GM03348 (cell line): ENCODE results near the gene TWIST1.
A peak's percentile ranks its signal among the peaks of the same experiment; 100 is the strongest.

Source experiments
- DNase-seq: peaks from one replicate; pipeline ENCODE4 v3.0.0; 2012; ENCODE audit warnings: low spot score

TWIST1 gene

GRCh38 chr7:19117091-19117869 is at the start of gene TWIST1:
TWIST1 (minus strand) TSS chr7:19117636; CDS start chr7:19117321, 315 bp downstream.
- DNase-seq, result peak; percentile 93

- no peak for DNase-seq
These were observed 44.2 kb upstream of the TWIST1 start for GRCh38 chr7:19161671-19162070.

GRCh38 chr7:19146699-19147098 is 29.3 kb upstream of the TWIST1 start:
- peak; percentile 16 for DNase-seq

GRCh38 chr7:19145434-19146115 is 28.1 kb upstream of the TWIST1 start:
- DNase-seq, result no peak

GRCh38 chr7:19144661-19145433 is 27.4 kb upstream of the TWIST1 start, which contains the start of gene FERD3L:
FERD3L (minus strand) TSS chr7:19145421; CDS start chr7:19145362, 59 bp downstream.
- peak; percentile 18 for DNase-seq

GRCh38 chr7:19143881-19144574 is 26.6 kb upstream of the TWIST1 start:
- peak; percentile 32 for DNase-seq

- DNase-seq, result no peak
These were observed 22.4 kb upstream of the TWIST1 start for GRCh38 chr7:19139706-19140327.

GRCh38 chr7:19133886-19134285 is 16.4 kb upstream of the TWIST1 start:
- DNase-seq, result peak; percentile 29

GRCh38 chr7:19133390-19133789 is 16.0 kb upstream of the TWIST1 start:
- no peak for DNase-seq

- DNase-seq, result no peak
These were observed 11.4 kb upstream of the TWIST1 start for GRCh38 chr7:19128856-19129255.

GRCh38 chr7:19121977-19122588 is 4.6 kb upstream of the TWIST1 start:
- DNase-seq, result no peak

- DNase-seq, result no peak
These were observed 2.5 kb upstream of the TWIST1 start for GRCh38 chr7:19119870-19120486.

GRCh38 chr7:19119372-19119771 is 1.9 kb upstream of the TWIST1 start:
- no peak for DNase-seq

- no peak for DNase-seq
These were observed 1.4 kb upstream of the TWIST1 start for GRCh38 chr7:19118636-19119371.

- no peak for DNase-seq
These were observed 603 bp upstream of the TWIST1 start for GRCh38 chr7:19117870-19118608.

GRCh38 chr7:19116121-19117090 is 1.0 kb downstream of the TWIST1 start:
- no peak for DNase-seq

- DNase-seq, result no peak
These were observed 2.9 kb downstream of the TWIST1 start for GRCh38 chr7:19114551-19114855.
